Astrocyte (in vitro differentiated cells and primary cell): ENCODE data around the gene TFRC. TPM values are rescaled to one million over a fixed set of nuclear protein-coding genes. Genes with fewer than 3 reads are reported as not detected.

Experiments
- DNase-seq: peaks from one replicate; pipeline ENCODE4 v3.0.0-alpha.2; 2010; ENCODE audit warnings: low read depth
- FAIRE-seq: peaks from 2 replicates; lab custom pipeline; 2011; peaks lifted over from hg19 to GRCh38; lab: Jason Lieb, UNC
- H2AFZ ChIP-seq: 2 replicates; pipeline ENCODE4 v1.6.0; 2012; ENCODE audit warnings: low read depth, low read length, inconsistent platforms
- H3K27ac ChIP-seq: 2 replicates; pipeline ENCODE4 v1.5.1; 2011; ENCODE audit warnings: low read depth, low read length, inconsistent platforms
- H3K27me3 ChIP-seq: 2 replicates; pipeline ENCODE4 v1.6.0; 2011; ENCODE audit warnings: low read length, inconsistent platforms; ENCODE audit not compliant: insufficient read depth
- H3K36me3 ChIP-seq: 2 replicates; pipeline ENCODE4 v1.5.1; 2011; ENCODE audit warnings: low read length, inconsistent platforms; ENCODE audit not compliant: insufficient read depth
- H3K4me1 ChIP-seq: 2 replicates; pipeline ENCODE4 v1.5.1; 2011; ENCODE audit warnings: low read length, inconsistent platforms; ENCODE audit not compliant: insufficient read depth
- H3K4me2 ChIP-seq: 2 replicates; pipeline ENCODE4 v1.6.0; 2012; ENCODE audit warnings: low read length, inconsistent platforms
- H3K4me3 ChIP-seq: 2 replicates; pipeline ENCODE4 v1.5.1; 2011; ENCODE audit warnings: low read depth, mild to moderate bottlenecking, low read length, inconsistent platforms; ENCODE audit not compliant: insufficient read depth
- H3K79me2 ChIP-seq: 2 replicates; pipeline ENCODE4 v1.6.0; 2012; ENCODE audit warnings: mild to moderate bottlenecking, low read length, inconsistent platforms; ENCODE audit not compliant: insufficient read depth
- H3K9ac ChIP-seq: 2 replicates; pipeline ENCODE4 v1.6.0; 2012; ENCODE audit warnings: mild to moderate bottlenecking, low read length, inconsistent platforms
- H3K9me3 ChIP-seq: 2 replicates; pipeline ENCODE4 v1.5.1; 2012; ENCODE audit warnings: low read depth, mild to moderate bottlenecking, low read length, inconsistent platforms; ENCODE audit not compliant: insufficient read depth
- H4K20me1 ChIP-seq: 2 replicates; pipeline ENCODE4 v1.6.0; 2012; ENCODE audit warnings: low read length, inconsistent platforms; ENCODE audit not compliant: insufficient read depth
- H3K27ac Mint-ChIP-seq: one replicate; pipeline ENCODE4 v1.8.0; 2021; ENCODE audit warnings: mild to moderate bottlenecking, mixed read lengths; ENCODE audit not compliant: unreplicated experiment
- H3K27me3 Mint-ChIP-seq: one replicate; pipeline ENCODE4 v1.8.0; 2021; ENCODE audit warnings: low read depth, mixed read lengths; ENCODE audit not compliant: unreplicated experiment
- H3K36me3 Mint-ChIP-seq: one replicate; pipeline ENCODE4 v1.8.0; 2021; ENCODE audit warnings: low read depth, mixed read lengths; ENCODE audit not compliant: unreplicated experiment
- H3K4me1 Mint-ChIP-seq: one replicate; pipeline ENCODE4 v1.8.0; 2021; ENCODE audit warnings: low read depth, mixed read lengths; ENCODE audit not compliant: unreplicated experiment
- H3K4me3 Mint-ChIP-seq: one replicate; pipeline ENCODE4 v1.8.0; 2021; ENCODE audit warnings: mild to moderate bottlenecking, moderate library complexity, mixed read lengths; ENCODE audit not compliant: unreplicated experiment
- H3K9me3 Mint-ChIP-seq: one replicate; pipeline ENCODE4 v1.8.0; 2021; ENCODE audit warnings: mild to moderate bottlenecking, mixed read lengths; ENCODE audit not compliant: unreplicated experiment
- EZH2 ChIP-seq: IDR thresholded peaks from 2 replicates; pipeline ENCODE4 v1.6.1; 2012; ENCODE audit warnings: mild to moderate bottlenecking, low read length, inconsistent platforms; ENCODE audit not compliant: insufficient read depth
- total RNA-seq: library from RNA; stranded (reverse); gene quantifications from 2 replicates; pipeline ENCODE4 v1.2.1, GENCODE V29; 2021
- TF ChIP-seq, protein P1 (sequence below): IDR thresholded peaks from 2 replicates; pipeline ENCODE4 v1.5.1; 2011; ENCODE audit warnings: low read depth, mild to moderate bottlenecking, inconsistent platforms, low read length, moderate library complexity; ENCODE audit not compliant: insufficient read depth

TFRC gene
- total RNA-seq, 1 donor from 2014 or later: 98.4 TPM

DNA sequence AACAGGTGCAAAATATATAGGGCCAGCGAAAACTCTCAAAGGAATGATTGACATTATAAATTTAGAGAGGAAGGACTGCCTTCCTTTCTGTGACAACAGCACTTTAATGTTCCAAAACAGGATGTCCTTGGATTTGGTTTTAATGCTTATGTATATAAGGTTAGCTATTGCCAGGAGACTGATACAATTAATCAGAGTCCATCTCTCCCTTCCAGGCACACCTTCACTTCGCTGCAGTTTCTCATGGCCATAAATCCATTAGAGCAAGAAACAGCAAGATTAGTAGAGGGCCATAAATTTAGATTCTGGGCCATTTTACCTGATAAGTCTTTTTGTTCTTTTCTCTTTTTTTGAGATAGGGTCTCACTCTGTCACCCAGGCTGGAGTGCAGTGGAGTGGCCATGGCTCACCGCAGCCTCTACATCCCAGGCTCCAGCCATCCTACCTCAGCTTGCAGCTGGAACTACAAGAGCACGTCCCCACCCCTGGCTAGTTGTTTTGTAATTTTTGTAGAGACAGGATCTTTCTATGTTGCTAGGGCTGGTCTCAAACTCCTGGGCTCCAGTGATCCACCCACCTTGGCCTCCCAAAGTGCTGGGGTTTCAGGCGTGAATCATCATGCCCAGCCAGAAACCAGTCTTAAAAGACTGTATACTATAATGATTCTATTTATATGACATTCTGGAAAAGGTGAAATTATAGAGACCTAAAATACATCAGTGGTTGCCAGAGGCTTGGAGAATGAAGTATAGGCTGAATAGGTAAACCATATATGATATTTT, 15.7 kb upstream of the TFRC start:
- Histone ChIP-seq H3K9ac (no peak overlapping the region), H3K4me1 (no peaks in the 10 kb centered on the region), H3K36me3 (no peaks in the 10 kb centered on the region), H3K79me2 (no peaks in the 10 kb centered on the region), H3K4me3 (no peak overlapping the region), H4K20me1 (no peaks in the 10 kb centered on the region), H2AFZ (no peak overlapping the region), H3K9me3 (no peaks in the 10 kb centered on the region), H3K27me3 (peaks cover 2% of the 10 kb centered on the region), H3K27ac (no peak overlapping the region), H3K4me2 (no peak overlapping the region)
- no peak for FAIRE-seq
- H3K4me1 Mint-ChIP-seq: no peaks in the 10 kb centered on the region
- DNase-seq: no peak
- H3K4me3 Mint-ChIP-seq: no peak overlapping the region
- no peaks in the 10 kb centered on the region for H3K36me3 Mint-ChIP-seq
- H3K27me3 Mint-ChIP-seq: peaks cover 14% of the 10 kb centered on the region
- H3K9me3 Mint-ChIP-seq: peaks cover 3% of the 10 kb centered on the region
- TF ChIP-seq EZH2: no peak
- TF ChIP-seq, protein P1, sequence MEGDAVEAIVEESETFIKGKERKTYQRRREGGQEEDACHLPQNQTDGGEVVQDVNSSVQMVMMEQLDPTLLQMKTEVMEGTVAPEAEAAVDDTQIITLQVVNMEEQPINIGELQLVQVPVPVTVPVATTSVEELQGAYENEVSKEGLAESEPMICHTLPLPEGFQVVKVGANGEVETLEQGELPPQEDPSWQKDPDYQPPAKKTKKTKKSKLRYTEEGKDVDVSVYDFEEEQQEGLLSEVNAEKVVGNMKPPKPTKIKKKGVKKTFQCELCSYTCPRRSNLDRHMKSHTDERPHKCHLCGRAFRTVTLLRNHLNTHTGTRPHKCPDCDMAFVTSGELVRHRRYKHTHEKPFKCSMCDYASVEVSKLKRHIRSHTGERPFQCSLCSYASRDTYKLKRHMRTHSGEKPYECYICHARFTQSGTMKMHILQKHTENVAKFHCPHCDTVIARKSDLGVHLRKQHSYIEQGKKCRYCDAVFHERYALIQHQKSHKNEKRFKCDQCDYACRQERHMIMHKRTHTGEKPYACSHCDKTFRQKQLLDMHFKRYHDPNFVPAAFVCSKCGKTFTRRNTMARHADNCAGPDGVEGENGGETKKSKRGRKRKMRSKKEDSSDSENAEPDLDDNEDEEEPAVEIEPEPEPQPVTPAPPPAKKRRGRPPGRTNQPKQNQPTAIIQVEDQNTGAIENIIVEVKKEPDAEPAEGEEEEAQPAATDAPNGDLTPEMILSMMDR: no peak
- no peak overlapping the region for H3K27ac Mint-ChIP-seq

DNA sequence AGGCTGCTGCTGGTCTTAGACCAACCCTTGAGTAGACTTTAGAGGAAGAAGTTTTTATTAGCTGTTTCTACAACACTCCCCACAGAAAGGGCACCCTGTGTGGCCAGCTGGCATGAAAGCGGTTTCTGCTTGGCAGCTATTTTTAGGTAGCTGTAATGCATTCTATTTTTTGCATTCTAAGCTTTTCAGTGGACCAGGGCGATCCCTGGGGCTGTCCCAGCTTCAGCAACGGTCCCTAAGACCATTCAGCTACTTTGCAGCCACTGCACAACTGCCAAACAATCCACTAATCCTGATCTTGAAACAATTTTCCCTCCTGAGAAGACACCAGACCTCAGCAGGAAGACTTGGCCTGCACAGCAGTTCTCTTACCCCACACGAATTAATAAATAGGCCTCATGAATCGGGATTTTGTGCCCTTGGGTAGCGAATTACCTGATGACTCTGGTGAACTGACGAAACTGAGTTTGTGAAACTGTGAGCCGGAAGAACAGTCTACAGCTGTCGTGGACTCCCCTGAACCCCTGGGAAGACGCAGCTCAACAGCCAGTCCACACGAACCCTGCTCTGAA, 14.6 kb upstream of the TFRC start:
- H3K4me1 ChIP-seq: no peaks in the 10 kb centered on the region
- H3K36me3 ChIP-seq: no peaks in the 10 kb centered on the region
- peaks cover 2% of the 10 kb centered on the region for H3K27me3 ChIP-seq
- no peaks in the 10 kb centered on the region for H3K9me3 ChIP-seq
- H2AFZ ChIP-seq: no peak overlapping the region
- TF ChIP-seq, protein P1: no peak
- no peak for TF ChIP-seq EZH2
- no peak overlapping the region for H3K4me2 ChIP-seq
- H3K27me3 Mint-ChIP-seq: peaks cover 14% of the 10 kb centered on the region
- no peak overlapping the region for H3K4me3 ChIP-seq
- H3K27ac Mint-ChIP-seq: no peak overlapping the region
- no peaks in the 10 kb centered on the region for H3K4me1 Mint-ChIP-seq
- H3K36me3 Mint-ChIP-seq: no peaks in the 10 kb centered on the region
- H3K27ac ChIP-seq: no peak overlapping the region
- no peak for FAIRE-seq
- no peak for DNase-seq
- H4K20me1 ChIP-seq: no peaks in the 10 kb centered on the region
- no peak overlapping the region for H3K9ac ChIP-seq
- no peaks in the 10 kb centered on the region for H3K79me2 ChIP-seq
- H3K9me3 Mint-ChIP-seq: no peaks in the 10 kb centered on the region
- H3K4me3 Mint-ChIP-seq: no peak overlapping the region
